ENCODE measurements around the gene TMEM235.

DNA sequence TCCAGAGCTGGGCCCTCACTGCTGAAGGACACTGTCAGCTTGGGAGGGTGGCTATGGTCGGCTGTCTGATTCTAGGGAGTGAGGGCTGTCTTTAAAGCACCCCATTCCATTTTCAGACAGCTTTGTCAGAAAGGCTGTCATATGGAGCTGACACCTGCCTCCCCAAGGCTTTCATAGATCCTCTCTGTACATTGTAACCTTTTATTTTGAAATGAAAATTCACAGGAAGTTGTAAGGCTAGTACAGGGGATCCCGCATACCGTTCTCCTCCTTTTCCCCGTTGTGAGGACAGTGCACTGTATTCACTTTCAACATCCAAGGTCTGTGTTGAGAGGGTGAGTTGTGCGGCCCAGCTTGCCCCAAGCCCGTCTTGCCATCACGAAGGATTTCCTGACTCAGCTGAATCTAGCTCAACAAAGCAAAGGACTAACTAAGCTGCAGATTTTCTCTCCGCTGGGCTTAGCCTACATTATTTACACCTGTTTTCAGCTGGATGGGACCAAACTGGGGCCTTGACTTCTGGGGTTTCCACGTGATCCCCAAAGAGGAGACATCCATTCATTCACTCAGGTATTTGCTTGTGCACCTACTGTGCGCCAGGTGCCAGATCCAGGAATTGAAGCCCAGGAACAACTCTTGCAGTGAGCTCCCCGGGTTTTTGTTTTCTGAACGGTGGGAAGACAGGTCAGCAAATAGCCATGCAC is 5.2 kb upstream of the TMEM235 start:
- TF ChIP-seq FOXA2 (IDR thresholded peaks at IDR 0.05) (no peak), RAD21 (IDR thresholded peaks at IDR 0.05) (no peak), GABPA (IDR thresholded peaks at IDR 0.05 in 1 of 2, conservative IDR thresholded peaks at IDR 0.05 in 1 of 2) (no peak), HNF4A (conservative IDR thresholded peaks at IDR 0.05) (no peak)
- TF ChIP-seq, protein P1, sequence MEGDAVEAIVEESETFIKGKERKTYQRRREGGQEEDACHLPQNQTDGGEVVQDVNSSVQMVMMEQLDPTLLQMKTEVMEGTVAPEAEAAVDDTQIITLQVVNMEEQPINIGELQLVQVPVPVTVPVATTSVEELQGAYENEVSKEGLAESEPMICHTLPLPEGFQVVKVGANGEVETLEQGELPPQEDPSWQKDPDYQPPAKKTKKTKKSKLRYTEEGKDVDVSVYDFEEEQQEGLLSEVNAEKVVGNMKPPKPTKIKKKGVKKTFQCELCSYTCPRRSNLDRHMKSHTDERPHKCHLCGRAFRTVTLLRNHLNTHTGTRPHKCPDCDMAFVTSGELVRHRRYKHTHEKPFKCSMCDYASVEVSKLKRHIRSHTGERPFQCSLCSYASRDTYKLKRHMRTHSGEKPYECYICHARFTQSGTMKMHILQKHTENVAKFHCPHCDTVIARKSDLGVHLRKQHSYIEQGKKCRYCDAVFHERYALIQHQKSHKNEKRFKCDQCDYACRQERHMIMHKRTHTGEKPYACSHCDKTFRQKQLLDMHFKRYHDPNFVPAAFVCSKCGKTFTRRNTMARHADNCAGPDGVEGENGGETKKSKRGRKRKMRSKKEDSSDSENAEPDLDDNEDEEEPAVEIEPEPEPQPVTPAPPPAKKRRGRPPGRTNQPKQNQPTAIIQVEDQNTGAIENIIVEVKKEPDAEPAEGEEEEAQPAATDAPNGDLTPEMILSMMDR (IDR thresholded peaks at IDR 0.05; ENCODE audit: low read depth, low read length, missing input control): no peak
- TF ChIP-seq, protein P2, sequence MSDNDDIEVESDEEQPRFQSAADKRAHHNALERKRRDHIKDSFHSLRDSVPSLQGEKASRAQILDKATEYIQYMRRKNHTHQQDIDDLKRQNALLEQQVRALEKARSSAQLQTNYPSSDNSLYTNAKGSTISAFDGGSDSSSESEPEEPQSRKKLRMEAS (IDR thresholded peaks at IDR 0.05): no peak
- TF ChIP-seq, protein P3, sequence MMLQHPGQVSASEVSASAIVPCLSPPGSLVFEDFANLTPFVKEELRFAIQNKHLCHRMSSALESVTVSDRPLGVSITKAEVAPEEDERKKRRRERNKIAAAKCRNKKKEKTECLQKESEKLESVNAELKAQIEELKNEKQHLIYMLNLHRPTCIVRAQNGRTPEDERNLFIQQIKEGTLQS (IDR thresholded peaks at IDR 0.05): no peak

Data from liver (tissue), 3 donors.